Nephron progenitor cell (in vitro differentiated cells): ENCODE measurements around the gene ADGRV1.
"Not testable (repeated sequence)": the region's sequence is repeated elsewhere in the genome, so short reads cannot be mapped to it uniquely, and the experiment has no call there.

Source experiments
- DNase-seq: peaks from one replicate; pipeline ENCODE4 v3.0.0; 2021
- H3K27ac Mint-ChIP-seq: 2 replicates; pipeline ENCODE4 v1.8.0; 2021; ENCODE audit warnings: mild to moderate bottlenecking, moderate library complexity, mixed read lengths
- H3K27me3 Mint-ChIP-seq: 2 replicates; pipeline ENCODE4 v1.8.0; 2021; ENCODE audit warnings: mild to moderate bottlenecking, low read depth, mixed read lengths; ENCODE audit not compliant: poor library complexity
- H3K36me3 Mint-ChIP-seq: 2 replicates; pipeline ENCODE4 v1.8.0; 2021; ENCODE audit warnings: low read depth, mixed read lengths
- H3K4me1 Mint-ChIP-seq: 2 replicates; pipeline ENCODE4 v1.8.0; 2021; ENCODE audit warnings: mixed read lengths
- H3K4me3 Mint-ChIP-seq: 2 replicates; pipeline ENCODE4 v1.8.0; 2021; ENCODE audit warnings: mild to moderate bottlenecking, moderate library complexity, mixed read lengths
- H3K9me3 Mint-ChIP-seq: 2 replicates; pipeline ENCODE4 v1.8.0; 2021; ENCODE audit warnings: mild to moderate bottlenecking, moderate library complexity, mixed read lengths
- CTCF ChIP-seq: fragments of 200-600 bp; sonication (generic); IDR thresholded peaks from 2 replicates; pipeline ENCODE4 v1.5.0; 2021; ENCODE audit warnings: antibody characterized with exemption

ADGRV1 gene

GRCh38 chr5:90613459-90613858 lies 54.9 kb downstream of the ADGRV1 start:
- Mint-ChIP-seq H3K27ac (peak overlapping the region; percentile 86), H3K9me3 (no peaks in the 10 kb centered on the region), H3K27me3 (no peaks in the 10 kb centered on the region), H3K4me3 (no peak overlapping the region), H3K4me1 (peaks cover 25% of the 10 kb centered on the region), H3K36me3 (peaks cover 30% of the 10 kb centered on the region)
- TF ChIP-seq CTCF = no peak
- no peak for DNase-seq

- peaks cover 24% of the 10 kb centered on the region for H3K36me3 Mint-ChIP-seq
These were observed 55.4 kb downstream of the ADGRV1 start for GRCh38 chr5:90613918-90614504.

GRCh38 chr5:90615355-90615754 lies 56.8 kb downstream of the ADGRV1 start:
- Mint-ChIP-seq H3K4me3 (no peak overlapping the region), H3K9me3 (peaks cover 4% of the 10 kb centered on the region), H3K36me3 (peaks cover 30% of the 10 kb centered on the region), H3K27me3 (no peaks in the 10 kb centered on the region), H3K27ac (no peak overlapping the region), H3K4me1 (peaks cover 25% of the 10 kb centered on the region)
- TF ChIP-seq CTCF = no peak
- no peak for DNase-seq

More at GRCh38 chr5:90613918-90614504, 55.4 kb downstream of the ADGRV1 start:
- no peaks in the 10 kb centered on the region for H3K27me3 Mint-ChIP-seq
- TF ChIP-seq CTCF = no peak
- H3K9me3 Mint-ChIP-seq = no peaks in the 10 kb centered on the region
- no peak overlapping the region for H3K4me3 Mint-ChIP-seq
- no peak for DNase-seq
- peaks cover 25% of the 10 kb centered on the region for H3K4me1 Mint-ChIP-seq
- no peak overlapping the region for H3K27ac Mint-ChIP-seq

- H3K4me3 Mint-ChIP-seq = no peak overlapping the region
- peaks cover 4% of the 10 kb centered on the region for H3K9me3 Mint-ChIP-seq
- no peaks in the 10 kb centered on the region for H3K27me3 Mint-ChIP-seq
- no peak for TF ChIP-seq CTCF
- DNase-seq = no peak
- H3K4me1 Mint-ChIP-seq = peaks cover 20% of the 10 kb centered on the region
- H3K36me3 Mint-ChIP-seq = peaks cover 41% of the 10 kb centered on the region
- peak overlapping the region; percentile 36 for H3K27ac Mint-ChIP-seq
These were observed 59.5 kb downstream of the ADGRV1 start for GRCh38 chr5:90618071-90618470.

GRCh38 chr5:90619762-90620161 lies 61.2 kb downstream of the ADGRV1 start:
- H3K4me3 Mint-ChIP-seq, H3K27ac Mint-ChIP-seq, DNase-seq, H3K9me3 Mint-ChIP-seq, H3K27me3 Mint-ChIP-seq: not testable (repeated sequence)
- Mint-ChIP-seq H3K36me3 (peaks cover 50% of the 10 kb centered on the region), H3K4me1 (peaks cover 15% of the 10 kb centered on the region)

- H3K27ac Mint-ChIP-seq = peak overlapping the region; percentile 93
- peaks cover 15% of the 10 kb centered on the region for H3K4me1 Mint-ChIP-seq
- no peak for DNase-seq
- no peak for TF ChIP-seq CTCF
- H3K9me3 Mint-ChIP-seq = peaks cover 4% of the 10 kb centered on the region
- peaks cover 56% of the 10 kb centered on the region for H3K36me3 Mint-ChIP-seq
- no peaks in the 10 kb centered on the region for H3K27me3 Mint-ChIP-seq
- no peak overlapping the region for H3K4me3 Mint-ChIP-seq
These were observed 63.3 kb downstream of the ADGRV1 start for GRCh38 chr5:90621848-90622247.
